Measurements from ENCODE around the gene PDE6B.

The PDE6B gene

DNA sequence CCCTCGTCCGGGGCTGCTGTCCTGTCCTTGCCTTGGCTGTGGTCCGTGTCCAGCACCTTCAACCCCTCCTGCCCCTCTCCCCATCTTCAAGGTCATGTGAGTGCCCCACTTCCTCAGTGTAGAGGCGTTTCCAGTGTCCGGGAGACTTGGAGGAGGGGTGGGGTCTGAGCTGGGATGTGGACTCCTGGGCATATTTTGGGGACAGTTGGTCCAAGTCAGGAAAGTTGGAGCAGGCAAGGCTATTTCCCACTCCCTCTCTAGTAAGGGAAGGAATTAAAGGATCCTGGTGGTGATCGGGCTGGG, 83.2 kb downstream of the PDE6B start:
- DNase-seq: no peak

DNA sequence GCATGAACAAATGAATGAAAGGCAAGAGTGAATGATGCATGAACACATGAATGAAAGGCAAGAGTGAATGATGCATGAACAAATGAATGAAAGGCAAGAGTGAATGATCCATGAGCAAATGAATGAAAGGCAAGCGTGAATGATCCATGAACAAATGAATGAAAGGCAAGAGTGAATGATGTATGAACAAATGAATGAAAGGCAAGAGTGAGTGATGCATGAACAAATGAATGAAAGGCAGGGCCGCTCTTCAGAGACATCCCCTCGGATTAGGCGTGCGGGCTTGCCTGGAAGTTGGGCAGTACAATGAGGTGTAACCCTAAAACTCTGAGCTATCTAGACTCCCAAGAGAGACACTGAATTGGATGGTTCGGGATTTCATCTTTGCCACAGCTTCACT, 84.0 kb downstream of the PDE6B start:
- DNase-seq: no peak

DNA sequence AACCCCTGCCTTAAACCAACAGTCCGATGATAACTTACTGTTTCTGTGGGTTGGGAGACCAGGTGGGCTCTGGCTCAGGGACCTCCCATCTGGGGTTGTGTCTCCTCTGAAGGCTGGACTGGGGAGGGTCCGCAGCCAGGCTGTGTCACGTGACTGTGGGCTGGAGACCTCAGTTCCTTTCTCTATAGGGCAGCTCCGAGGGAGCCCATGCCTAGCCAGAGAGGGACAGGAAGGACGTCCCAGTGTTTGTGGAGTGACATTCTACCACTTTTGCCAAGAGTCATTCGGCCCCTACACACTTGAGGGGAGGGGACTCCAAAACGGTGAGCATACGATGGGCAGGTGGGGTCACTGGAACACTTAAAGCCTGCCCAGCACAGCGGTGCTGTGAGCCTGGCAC, 84.7 kb downstream of the PDE6B start:
- DNase-seq: no peak

DNA sequence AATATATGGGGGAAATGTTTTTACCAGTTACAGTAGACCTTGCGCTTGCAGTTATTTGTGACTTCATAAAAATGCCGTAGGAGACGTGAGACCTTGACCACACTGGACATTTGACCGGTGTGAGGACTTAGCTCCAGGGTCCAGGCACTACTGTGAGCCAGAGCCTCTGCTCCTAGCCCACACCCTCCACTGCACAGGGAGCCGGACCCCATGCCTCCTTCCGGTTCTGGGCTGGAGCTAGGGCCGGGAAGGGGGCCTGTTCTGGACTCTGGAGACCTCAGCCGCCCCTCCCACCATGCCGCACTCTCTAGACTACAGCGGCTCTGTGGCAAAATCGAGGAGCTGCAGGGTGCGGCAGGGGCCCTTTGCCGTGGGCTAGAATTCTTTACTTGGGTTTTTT, 85.5 kb downstream of the PDE6B start:
- no peak for DNase-seq

DNA sequence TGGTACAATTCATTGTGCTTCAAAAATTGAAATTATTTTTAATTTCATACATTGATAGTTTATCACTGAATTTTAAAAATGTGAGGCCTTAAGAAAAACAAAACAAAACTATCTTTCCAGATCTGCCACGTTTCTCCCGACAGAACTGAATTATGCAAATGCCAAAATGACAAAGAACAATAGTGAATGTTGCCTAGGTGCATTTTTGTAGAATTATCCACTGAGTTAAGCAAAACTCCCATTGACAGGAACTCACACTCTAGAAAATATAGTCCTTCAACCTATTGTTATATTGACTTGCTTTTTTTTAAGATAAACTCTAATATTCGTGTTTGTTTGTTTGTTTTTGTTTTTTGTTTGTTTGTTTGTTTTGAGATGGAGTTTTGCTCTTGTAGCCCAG, 86.7 kb downstream of the PDE6B start:
- DNase-seq: no peak

DNA sequence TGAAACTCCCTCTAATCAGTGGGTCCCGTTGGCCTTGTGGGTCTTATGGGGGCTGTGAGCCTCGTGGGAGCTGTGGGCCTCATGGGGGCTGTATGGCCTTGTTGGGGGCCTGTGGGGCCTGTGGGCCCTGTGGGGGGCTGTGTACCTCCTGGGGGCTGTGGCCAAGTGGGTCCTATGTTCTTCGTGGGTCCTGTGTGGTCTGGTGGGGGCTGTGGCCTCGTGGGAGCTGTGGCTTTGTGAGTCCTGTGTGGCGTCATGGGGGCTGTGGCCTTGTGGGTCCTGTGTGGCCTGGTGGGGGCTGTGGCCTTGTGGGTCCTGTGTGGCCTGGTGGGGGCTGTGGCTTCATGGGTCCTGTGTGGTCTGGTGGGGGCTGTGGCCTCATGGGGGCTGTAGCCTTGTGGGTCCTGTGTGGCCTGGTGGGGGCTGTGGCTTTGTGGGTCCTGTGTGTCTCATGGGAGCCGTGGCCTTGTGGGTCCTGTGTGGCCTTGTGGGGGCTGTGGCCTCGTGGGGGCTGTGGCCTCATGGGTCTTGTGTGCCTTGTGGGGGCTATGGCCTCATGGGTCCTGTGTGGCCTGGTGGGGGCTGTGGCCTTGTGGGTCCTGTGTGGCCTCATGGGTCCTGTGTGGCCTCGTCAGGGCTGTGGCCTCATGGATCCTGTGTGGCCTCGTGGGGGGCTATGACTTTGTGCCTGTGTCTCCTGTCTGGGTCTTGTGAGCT, 87.7 kb downstream of the PDE6B start:
- no peak for DNase-seq

DNA sequence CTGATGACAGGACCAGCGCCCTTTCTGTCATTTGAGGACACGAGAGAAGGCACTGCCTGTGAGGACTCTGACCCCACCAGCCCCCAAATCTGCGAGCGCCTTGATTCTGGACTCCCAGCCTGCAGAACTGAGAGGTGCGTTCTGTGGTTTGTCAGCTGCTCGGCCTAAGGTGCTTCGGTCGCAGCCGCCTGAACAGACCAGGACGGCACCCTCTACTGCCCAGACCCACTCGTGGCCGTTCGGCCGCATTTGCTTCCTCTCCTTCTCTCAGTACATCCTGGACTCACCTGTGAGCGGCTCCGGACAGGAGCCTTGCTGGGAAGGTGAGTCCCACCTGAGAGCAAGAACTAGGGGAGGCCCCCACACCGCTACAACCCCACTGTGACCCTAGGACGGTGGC, 88.7 kb downstream of the PDE6B start:
- no peak for DNase-seq

DNA sequence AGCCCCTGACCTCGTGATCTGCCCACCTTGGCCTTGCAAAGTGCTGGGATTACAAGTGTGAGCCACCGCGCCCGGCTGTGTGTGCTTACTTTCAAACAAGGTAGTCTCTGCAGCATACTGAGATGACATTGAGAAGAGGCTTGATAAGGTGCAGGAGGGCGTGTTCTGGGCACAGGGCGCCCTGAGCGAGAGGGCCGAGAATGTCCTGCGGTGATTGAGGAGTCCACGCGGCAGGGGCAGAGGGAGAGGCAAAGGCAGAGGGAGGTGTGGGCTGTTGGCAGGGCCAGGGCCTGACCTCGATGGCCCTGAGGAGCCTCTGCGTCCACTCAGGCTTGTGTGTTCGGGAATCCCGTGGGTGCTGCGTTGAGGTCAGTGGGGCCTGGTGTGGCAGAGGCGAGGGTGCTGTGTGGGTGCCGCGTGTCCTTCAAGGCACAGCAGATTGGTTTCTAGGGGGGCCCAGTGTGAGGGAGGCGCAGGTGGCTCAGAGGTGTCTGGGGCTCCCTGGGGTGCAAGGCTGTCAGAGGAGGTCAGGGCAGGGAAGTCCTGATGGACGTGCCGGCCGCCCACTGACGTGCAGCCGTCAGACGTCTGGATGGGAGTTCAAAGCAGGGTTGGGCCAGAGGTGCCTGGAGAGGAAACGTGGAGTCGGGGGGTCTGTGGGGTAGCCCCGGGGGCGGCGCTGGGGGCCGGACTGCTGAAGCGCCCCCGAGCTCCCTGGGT, 92.4 kb downstream of the PDE6B start:
- no peak for DNase-seq

DNA sequence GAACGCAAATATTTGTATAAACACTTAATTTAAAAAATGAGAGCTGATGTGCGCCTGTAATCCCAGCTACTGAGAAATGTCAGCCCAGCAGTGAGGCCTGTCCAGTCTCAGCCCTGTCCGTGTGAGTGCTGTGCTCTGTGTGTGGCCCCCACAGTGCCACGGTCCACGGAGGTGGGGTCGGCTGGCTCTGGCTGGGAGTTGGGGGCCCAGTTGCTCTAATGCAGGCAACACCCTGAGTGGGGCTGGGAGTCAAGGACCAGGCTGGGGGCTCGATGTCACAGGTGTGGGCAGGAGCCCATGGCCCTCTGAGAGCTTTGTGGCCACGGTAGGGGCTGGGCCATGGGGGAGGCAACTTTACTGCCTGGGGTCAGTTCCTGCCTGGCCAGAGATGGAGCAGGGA, 93.1 kb downstream of the PDE6B start:
- DNase-seq: no peak

All from bone marrow (tissue), 2 donors.